A673 (cell line): ENCODE data around the gene MAN2A2.

Experiments used
- EZH2 ChIP-seq: fragments of 200-600 bp; sonication (generic); IDR thresholded peaks from 2 replicates; pipeline ENCODE4 v1.6.1; 2017; ENCODE audit warnings: borderline replicate concordance, low read depth, mild to moderate bottlenecking, mixed read lengths, antibody characterized with exemption, low read length; ENCODE audit not compliant: poor library complexity, severe bottlenecking
- TF ChIP-seq, protein P1 (sequence below): fragments of 300-800, 200-600 bp; sonication (generic); conservative IDR thresholded peaks from 2 replicates; pipeline ENCODE4 v1.5.1; 2017; ENCODE audit warnings: low read depth, mild to moderate bottlenecking, antibody characterized with exemption, low read length, moderate library complexity, mixed read lengths

DNA sequence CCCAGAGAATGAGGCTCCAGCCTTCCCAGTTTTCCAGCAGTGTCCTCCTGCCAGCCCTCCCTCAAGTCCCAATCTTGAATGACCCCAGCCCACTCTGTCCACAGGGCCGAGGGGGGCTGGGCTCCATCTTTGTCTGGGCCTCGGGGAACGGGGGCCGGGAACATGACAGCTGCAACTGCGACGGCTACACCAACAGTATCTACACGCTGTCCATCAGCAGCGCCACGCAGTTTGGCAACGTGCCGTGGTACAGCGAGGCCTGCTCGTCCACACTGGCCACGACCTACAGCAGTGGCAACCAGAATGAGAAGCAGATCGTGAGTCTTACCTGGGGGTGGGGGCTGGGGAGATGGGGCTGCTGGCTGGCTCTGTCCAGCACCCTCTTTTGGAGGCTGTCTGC lies 24.4 kb upstream of the MAN2A2 start:
- TF ChIP-seq, protein P1, sequence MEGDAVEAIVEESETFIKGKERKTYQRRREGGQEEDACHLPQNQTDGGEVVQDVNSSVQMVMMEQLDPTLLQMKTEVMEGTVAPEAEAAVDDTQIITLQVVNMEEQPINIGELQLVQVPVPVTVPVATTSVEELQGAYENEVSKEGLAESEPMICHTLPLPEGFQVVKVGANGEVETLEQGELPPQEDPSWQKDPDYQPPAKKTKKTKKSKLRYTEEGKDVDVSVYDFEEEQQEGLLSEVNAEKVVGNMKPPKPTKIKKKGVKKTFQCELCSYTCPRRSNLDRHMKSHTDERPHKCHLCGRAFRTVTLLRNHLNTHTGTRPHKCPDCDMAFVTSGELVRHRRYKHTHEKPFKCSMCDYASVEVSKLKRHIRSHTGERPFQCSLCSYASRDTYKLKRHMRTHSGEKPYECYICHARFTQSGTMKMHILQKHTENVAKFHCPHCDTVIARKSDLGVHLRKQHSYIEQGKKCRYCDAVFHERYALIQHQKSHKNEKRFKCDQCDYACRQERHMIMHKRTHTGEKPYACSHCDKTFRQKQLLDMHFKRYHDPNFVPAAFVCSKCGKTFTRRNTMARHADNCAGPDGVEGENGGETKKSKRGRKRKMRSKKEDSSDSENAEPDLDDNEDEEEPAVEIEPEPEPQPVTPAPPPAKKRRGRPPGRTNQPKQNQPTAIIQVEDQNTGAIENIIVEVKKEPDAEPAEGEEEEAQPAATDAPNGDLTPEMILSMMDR = no peak
- TF ChIP-seq EZH2 = no peak
